Hepatocyte (in vitro differentiated cells): ENCODE data around the gene TET1. TPM values are rescaled to one million over a fixed set of nuclear protein-coding genes. Genes with fewer than 3 reads are reported as not detected.

Experiments
- DNase-seq: peaks from one replicate; pipeline ENCODE4 v3.0.0-alpha.2; 2016; ENCODE audit warnings: low spot score
- H2AFZ ChIP-seq: fragments of 200-600 bp; sonication (generic); 2 replicates; pipeline ENCODE4 v1.6.0; 2016; ENCODE audit warnings: antibody characterized with exemption, mild to moderate bottlenecking
- H3K27ac ChIP-seq: fragments of 200-600 bp; sonication (generic); 2 replicates; pipeline ENCODE4 v1.5.1; 2016; ENCODE audit warnings: mild to moderate bottlenecking
- H3K27me3 ChIP-seq: fragments of 200-600 bp; sonication (generic); 2 replicates; pipeline ENCODE4 v1.6.1; 2016
- H3K36me3 ChIP-seq: fragments of 200-600 bp; sonication (generic); replicated peaks from 2 replicates; pipeline ENCODE4 v1.5.1; 2016; ENCODE audit warnings: low read depth; ENCODE audit not compliant: insufficient read depth
- H3K4me1 ChIP-seq: fragments of 200-600 bp; sonication (generic); 2 replicates; pipeline ENCODE4 v1.5.1; 2016; ENCODE audit warnings: mild to moderate bottlenecking, moderate library complexity; ENCODE audit not compliant: insufficient read depth
- H3K4me2 ChIP-seq: fragments of 200-600 bp; sonication (generic); 2 replicates; pipeline ENCODE4 v1.6.0; 2016
- H3K4me3 ChIP-seq: fragments of 200-600 bp; sonication (generic); 2 replicates; pipeline ENCODE4 v1.5.1; 2016; ENCODE audit warnings: mild to moderate bottlenecking
- H3K79me2 ChIP-seq: fragments of 200-600 bp; sonication (generic); 2 replicates; pipeline ENCODE4 v1.6.0; 2017; ENCODE audit warnings: mild to moderate bottlenecking
- H3K9me2 ChIP-seq: fragments of 200-600 bp; sonication (generic); replicated peaks from 2 replicates; pipeline ENCODE4 v1.6.0; 2017; ENCODE audit warnings: mild to moderate bottlenecking; ENCODE audit not compliant: insufficient read depth
- H3K9me3 ChIP-seq: fragments of 200-600 bp; sonication (generic); 2 replicates; pipeline ENCODE4 v1.5.1; 2016; ENCODE audit warnings: low read depth, mild to moderate bottlenecking
- H4K20me1 ChIP-seq: fragments of 200-600 bp; sonication (generic); 2 replicates; pipeline ENCODE4 v1.6.0; 2016; ENCODE audit warnings: mild to moderate bottlenecking; ENCODE audit not compliant: insufficient read depth, poor library complexity, severe bottlenecking
- EZH2 ChIP-seq: fragments of 200-600 bp; sonication (generic); IDR thresholded peaks from 2 replicates; pipeline ENCODE4 v1.6.1; 2016; ENCODE audit warnings: antibody characterized with exemption, mild to moderate bottlenecking, borderline replicate concordance
- EZH2phosphoT487 ChIP-seq: fragments of 200-600 bp; sonication (generic); IDR thresholded peaks from one replicate; pipeline ENCODE4 v1.6.1; 2018; ENCODE audit warnings: antibody characterized with exemption, mild to moderate bottlenecking, low read depth, moderate library complexity; ENCODE audit not compliant: unreplicated experiment, severe bottlenecking
- WGBS: methylation state at CpG from one replicate; pipeline ENCODE4 v1.1.6; 2016; ENCODE audit warnings: low lambda C conversion rate; ENCODE audit errors: missing lambda C conversion rate; 5-methylcytosine and 5-hydroxymethylcytosine counted together
- polyA plus RNA-seq: library from polyadenylated mRNA; unstranded; fragments of >200 nt; fragmentation: Nextera tagmentation; extraction: Ambion mirVana; gene quantifications from 2 replicates; pipeline ENCODE4 v1.2.1, GENCODE V29; 2016
- total RNA-seq: library from RNA; depleted of rRNA; stranded (reverse); fragments of >200 nt; gene quantifications from 2 replicates; pipeline ENCODE4 v1.2.3, GENCODE V29; 2014
- TF ChIP-seq, protein P1 (sequence below): fragments of 200-600 bp; sonication (generic); IDR thresholded peaks from 2 replicates; pipeline ENCODE4 v1.5.1; 2016; ENCODE audit warnings: antibody characterized with exemption, mild to moderate bottlenecking; ENCODE audit not compliant: poor library complexity

TET1 gene
- total and polyA plus RNA-seq, 2 experiments from 2014 or later, result 2.4 to 13.6 TPM

DNA sequence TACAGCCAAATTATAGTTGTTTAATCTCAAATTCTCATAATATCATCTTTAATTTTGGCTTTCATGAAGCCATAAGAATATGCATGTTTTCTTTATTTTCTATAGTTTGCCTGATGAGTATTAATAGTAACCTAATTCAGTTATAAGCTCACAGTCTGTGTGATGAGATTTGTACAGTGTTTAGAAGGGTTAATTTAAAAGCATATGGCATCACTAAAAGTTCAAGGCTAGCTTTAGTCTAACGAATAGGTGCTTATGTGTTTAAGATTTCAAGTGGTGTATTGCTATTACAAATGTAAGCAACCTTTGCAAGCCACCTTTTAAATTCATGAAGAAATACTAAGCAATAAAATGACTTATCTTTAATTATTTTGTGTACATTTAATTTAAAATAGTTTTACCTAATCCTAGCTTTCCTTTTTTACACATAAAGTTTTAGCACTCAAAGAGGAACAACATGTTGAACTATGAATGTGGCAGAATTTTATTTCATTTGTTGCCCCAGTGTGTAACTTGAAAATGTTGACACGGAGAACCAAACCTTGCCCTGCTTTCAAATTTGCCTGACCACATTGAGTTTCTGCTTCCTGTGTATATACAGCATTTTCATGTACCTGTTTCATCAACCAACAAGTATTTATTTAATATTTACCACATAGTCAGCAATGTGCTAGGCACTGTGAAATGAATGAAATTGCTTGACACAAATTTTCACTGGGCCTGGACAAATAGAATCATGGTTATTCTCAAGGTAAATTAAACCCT lies 41.5 kb downstream of the TET1 start:
- Histone ChIP-seq H3K27ac (peak overlapping the region; percentile 74), H2AFZ (no peak overlapping the region), H4K20me1 (no peaks in the 10 kb centered on the region), H3K9me2 (no peaks in the 10 kb centered on the region), H3K9me3 (no peaks in the 10 kb centered on the region), H3K4me2 (peak overlapping the region; percentile 76), H3K4me3 (peak overlapping the region; percentile 41), H3K27me3 (no peaks in the 10 kb centered on the region), H3K4me1 (peaks cover 31% of the 10 kb centered on the region), H3K36me3 (no peaks in the 10 kb centered on the region), H3K79me2 (peaks cover 39% of the 10 kb centered on the region)
- DNase-seq, result no peak
- WGBS, result 41% methylated on average over 2 of the region's 2 CpGs
- TF ChIP-seq EZH2phosphoT487, result no peak
- TF ChIP-seq, protein P1, sequence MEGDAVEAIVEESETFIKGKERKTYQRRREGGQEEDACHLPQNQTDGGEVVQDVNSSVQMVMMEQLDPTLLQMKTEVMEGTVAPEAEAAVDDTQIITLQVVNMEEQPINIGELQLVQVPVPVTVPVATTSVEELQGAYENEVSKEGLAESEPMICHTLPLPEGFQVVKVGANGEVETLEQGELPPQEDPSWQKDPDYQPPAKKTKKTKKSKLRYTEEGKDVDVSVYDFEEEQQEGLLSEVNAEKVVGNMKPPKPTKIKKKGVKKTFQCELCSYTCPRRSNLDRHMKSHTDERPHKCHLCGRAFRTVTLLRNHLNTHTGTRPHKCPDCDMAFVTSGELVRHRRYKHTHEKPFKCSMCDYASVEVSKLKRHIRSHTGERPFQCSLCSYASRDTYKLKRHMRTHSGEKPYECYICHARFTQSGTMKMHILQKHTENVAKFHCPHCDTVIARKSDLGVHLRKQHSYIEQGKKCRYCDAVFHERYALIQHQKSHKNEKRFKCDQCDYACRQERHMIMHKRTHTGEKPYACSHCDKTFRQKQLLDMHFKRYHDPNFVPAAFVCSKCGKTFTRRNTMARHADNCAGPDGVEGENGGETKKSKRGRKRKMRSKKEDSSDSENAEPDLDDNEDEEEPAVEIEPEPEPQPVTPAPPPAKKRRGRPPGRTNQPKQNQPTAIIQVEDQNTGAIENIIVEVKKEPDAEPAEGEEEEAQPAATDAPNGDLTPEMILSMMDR, result no peak
- TF ChIP-seq EZH2, result no peak

DNA sequence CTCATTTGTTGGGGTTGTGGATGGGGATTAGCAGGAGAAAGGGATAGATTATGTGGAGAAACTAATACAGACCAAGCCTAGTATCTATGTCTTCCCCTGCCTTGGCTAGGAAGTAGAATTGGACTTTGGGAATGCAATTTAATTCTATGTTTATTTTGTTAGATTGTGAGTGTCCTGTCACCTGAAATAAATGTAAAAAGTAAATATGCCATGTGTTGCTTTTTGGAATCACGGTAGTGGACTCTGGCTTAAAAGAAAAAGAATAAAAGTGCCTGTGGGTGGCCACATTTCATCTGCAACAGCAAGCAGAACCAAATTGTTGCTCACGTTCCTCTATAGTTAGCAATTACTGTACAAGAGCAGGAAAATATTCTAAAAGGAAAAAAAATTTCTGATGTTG lies 42.3 kb downstream of the TET1 start:
- H3K27ac ChIP-seq, result peak overlapping the region; percentile 13
- H3K4me3 ChIP-seq, result no peak overlapping the region
- WGBS, result 44% methylated on average over 2 of the region's 2 CpGs
- H3K4me1 ChIP-seq, result peaks cover 31% of the 10 kb centered on the region
- H4K20me1 ChIP-seq, result no peaks in the 10 kb centered on the region
- no peaks in the 10 kb centered on the region for H3K9me3 ChIP-seq
- no peaks in the 10 kb centered on the region for H3K36me3 ChIP-seq
- no peak for DNase-seq
- H3K79me2 ChIP-seq, result peaks cover 41% of the 10 kb centered on the region
- TF ChIP-seq, protein P1, result no peak
- no peak for TF ChIP-seq EZH2phosphoT487
- no peak for TF ChIP-seq EZH2
- no peaks in the 10 kb centered on the region for H3K27me3 ChIP-seq
- H3K4me2 ChIP-seq, result peak overlapping the region; percentile 76
- H3K9me2 ChIP-seq, result no peaks in the 10 kb centered on the region
- no peak overlapping the region for H2AFZ ChIP-seq

DNA sequence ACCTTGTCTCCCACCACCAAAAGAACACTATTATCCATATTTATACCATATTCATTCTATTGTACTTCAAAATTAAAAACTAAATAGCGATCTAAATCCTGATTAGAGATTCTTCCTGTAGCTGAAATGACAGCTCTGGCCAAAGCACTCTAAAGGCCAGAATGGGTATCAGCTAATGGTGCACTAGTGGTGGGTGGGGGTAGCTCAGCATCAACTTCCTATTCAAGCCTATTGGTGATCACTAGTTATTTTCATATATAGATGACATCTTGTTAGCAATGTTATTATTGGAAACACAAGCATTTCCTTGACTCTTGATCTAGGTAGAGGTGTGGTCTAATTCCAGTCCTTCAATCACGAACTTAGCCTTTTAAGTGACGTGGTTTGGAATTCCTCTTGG lies 43.6 kb downstream of the TET1 start:
- Histone ChIP-seq H3K4me3 (no peak overlapping the region), H3K9me2 (no peaks in the 10 kb centered on the region), H2AFZ (no peak overlapping the region), H3K9me3 (no peaks in the 10 kb centered on the region), H3K4me2 (no peak overlapping the region), H4K20me1 (no peaks in the 10 kb centered on the region), H3K79me2 (peaks cover 44% of the 10 kb centered on the region), H3K27me3 (no peaks in the 10 kb centered on the region), H3K36me3 (no peaks in the 10 kb centered on the region), H3K27ac (no peak overlapping the region), H3K4me1 (peaks cover 31% of the 10 kb centered on the region)
- no peak for DNase-seq
- TF ChIP-seq, protein P1, result no peak
- TF ChIP-seq EZH2, result no peak
- TF ChIP-seq EZH2phosphoT487, result no peak
- 90% methylated on average over 3 of the region's 3 CpGs for WGBS
